ENCODE data around the gene SELENOW.
A peak's percentile ranks its signal among the peaks of the same experiment; 100 is the strongest.
"Not testable (repeated sequence)": the region's sequence is repeated elsewhere in the genome, so short reads cannot be mapped to it uniquely, and the experiment has no call there.

SELENOW gene

DNA sequence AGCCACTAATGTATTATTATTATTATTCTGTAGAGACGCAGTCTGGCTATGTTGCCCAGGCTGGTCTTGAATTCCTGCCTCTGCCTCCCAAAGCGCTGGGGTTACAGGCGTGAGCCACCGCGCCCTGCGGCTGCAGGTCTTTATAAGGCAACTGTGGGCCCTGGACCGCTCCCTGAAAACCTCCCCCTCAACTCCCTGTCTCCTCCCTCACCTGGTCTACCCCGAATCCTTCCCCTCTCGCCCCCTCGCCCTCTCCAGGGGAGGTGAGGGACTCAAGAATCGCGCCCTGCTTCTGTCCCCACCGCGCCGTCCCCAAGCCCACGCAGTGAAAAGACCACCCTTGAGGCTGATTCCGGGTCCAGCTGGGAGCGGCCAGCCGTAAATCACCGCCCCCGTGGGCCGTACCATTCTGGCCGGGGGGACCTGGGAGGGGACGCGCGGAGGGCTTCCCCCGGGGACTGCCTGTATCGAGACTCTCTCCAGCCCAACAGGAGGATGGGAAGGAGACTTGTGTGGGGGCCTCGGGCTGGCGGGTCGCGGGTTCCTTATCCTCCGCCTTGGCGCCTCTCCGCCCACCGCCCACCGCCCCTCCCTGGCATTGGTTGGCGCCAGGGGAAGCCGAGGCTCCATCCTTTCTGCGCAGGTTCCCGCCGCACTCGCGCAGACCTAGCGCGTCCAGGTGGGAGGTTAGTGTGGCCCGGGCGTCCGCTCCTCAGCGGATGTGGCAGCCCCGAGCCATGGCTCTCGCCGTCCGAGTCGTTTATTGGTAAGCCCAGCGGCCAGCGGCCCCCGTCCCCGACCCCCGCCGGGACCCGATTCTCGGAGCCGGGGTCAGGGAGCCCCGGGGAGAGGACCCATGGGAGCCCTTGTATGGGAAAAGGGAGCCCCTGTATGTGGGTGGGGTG lies at the start of gene SELENOW:
TSS of gene SELENOW (plus strand) at position 655 of the 905 bp plus-strand sequence. CDS start at position 738, 83 bp downstream.
- DNase-seq (ENCODE audit: low read depth, low spot score) = peak; percentile 92

DNA sequence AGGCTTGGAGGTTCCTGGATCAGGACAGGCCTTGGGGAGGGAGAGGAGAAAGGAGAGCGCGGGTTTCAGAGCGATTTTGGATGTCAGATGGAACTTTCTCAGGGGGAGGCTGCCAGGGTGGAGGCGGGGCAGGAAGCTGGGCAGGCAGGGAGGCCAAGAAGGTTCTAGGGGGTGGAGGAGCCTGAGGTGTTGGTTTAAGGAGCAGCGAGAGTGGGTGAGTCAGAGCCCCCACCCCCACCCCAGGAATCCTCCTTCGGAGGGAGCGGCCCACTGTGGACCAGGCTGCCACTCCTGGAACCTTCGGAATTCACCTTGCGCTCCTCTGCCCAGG lies 49.1 kb upstream of the SELENOW start:
- peak; percentile 90 for DNase-seq (ENCODE audit: low read depth, low spot score)

DNA sequence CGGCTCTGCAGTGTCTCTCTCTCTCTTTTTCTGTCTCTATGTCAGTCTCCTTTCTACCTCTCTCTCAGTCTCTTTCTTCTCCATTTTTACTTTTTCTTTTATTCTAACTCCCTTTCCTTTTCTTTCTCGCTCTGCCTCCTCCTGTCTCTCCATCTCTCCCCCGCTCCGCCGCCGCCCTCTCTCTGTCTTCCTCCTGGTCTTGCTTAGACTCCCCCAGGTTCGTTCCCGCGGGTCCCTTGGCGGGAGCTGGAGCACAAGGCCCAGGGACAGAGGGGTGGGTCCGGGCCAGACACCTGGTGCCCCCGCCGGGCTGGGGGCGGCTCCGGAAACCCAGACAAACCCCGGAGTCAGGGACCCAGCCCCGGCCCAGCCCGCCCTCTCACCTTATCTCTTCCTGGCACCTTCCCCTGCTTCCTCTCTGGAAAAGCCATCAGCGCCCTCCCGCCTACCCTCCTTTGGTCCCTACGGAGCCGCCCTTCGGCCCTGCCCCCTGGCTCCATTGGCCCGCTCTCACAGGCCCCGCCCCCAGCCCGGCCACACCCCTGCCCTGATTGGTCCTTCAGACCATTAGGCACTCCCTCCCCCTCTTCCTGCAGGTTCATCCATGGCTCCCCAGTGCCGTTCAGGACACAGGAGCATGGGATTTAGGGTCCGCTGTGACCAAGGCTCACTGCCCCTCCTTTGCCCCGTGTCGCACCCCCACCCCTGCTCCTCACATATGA lies 48.5 kb upstream of the SELENOW start:
- DNase-seq (ENCODE audit: low read depth, low spot score) = peak; percentile 84

DNA sequence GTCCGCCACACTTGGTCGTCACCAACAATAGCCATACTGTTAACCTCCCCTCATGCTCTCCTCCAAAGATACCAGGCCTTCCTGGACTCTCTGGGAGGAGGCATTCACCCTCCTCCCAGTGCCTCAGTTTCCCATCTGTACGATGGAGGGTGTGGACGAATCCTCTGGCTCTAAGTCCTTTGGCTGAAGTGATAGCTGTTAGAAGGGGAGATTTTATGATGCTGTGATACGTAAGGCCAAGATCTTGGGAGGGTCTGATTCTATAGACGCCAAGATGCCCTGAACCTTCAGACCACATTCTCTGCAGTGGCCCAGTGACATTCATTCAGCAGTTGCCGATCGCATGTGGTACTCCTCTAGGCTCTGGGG lies 48.0 kb upstream of the SELENOW start:
- DNase-seq (ENCODE audit: low read depth, low spot score) = no peak

DNA sequence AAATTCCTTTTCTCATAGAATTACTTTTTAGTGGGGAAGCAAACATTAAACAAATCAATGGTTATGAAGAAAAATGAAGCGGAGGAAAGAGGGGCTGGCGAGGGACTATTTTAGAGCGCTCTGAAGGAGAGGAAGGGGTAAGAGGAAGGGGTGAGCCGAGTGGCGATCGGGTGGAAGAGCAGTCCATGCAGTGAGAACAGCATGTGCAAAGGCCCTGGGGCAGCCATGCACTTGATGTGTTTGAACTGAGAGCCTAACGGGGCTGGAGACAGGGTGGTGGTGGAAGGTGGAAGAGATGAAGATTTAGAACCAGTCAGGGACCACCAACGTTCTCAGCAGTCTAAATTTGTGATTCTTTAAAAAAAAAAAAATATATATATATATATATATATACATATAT lies 47.6 kb upstream of the SELENOW start:
- no peak for DNase-seq (ENCODE audit: low read depth, low spot score)

DNA sequence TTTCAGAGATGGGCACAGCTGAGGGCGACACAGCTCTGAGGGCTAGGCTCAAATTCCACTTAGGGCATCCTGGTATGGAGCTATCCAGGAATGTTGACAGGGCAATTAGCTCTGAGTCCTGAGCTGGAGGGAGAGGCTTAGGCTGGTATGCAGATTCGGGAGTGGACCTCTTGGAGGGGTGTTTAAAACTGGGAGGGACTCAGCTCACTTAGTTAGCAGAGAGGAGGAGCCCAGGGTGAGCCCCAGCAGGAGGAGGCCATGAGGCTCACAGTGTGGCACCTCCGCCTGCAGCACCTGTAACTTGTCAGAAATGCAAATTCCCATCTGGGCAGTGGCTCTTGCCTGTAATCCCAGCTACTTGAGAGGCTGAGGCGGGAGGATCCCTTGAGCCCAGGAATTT lies 43.4 kb upstream of the SELENOW start:
- peak; percentile 84 for DNase-seq (ENCODE audit: low read depth, low spot score)

DNA sequence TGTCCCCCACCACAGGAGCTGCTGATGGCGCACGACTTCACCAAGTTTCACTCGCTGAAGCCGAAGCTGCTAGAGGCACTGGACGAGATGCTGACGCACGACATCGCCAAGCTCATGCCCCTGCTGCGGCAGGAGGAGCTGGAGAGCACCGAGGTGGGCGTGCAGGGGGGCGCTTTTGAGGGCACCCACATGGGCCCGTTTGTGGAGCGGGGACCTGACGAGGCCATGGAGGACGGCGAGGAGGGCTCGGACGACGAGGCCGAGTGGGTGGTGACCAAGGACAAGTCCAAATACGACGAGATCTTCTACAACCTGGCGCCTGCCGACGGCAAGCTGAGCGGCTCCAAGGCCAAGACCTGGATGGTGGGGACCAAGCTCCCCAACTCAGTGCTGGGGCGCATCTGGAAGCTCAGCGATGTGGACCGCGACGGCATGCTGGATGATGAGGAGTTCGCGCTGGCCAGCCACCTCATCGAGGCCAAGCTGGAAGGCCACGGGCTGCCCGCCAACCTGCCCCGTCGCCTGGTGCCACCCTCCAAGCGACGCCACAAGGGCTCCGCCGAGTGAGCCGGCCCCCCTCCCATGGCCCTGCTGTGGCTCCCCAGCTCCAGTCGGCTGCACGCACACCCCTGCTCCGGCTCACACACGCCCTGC lies 37.5 kb upstream of the SELENOW start:
- no peak for DNase-seq (ENCODE audit: low read depth, low spot score)

DNA sequence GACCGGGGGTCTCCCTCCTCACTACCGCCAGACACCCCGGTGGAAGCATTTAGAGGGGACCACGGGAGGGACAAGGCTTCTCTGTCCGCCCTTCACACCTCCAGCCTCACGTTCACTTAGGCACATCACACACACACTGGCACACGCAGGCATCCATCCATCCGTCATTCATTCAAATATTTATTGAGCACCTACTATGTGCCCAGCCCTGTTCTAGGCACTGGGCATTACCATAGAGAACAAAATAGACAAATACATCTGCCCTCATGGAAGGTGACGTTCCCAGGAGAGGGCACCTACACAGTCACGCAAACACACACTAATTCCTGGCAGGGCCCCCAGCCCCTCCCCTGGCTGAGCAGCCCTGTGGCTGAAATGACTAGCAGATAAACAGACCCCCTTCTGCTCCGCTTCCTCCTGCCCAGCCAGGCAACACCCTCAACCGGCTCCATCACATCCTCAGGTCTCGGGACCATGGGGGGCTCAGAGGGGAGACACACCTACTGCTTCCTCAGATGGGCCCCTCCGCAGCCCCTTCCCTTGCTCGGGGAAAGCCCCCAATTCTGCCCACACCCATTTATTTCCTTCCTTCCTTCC lies 36.9 kb upstream of the SELENOW start:
- no peak for DNase-seq (ENCODE audit: low read depth, low spot score)

DNA sequence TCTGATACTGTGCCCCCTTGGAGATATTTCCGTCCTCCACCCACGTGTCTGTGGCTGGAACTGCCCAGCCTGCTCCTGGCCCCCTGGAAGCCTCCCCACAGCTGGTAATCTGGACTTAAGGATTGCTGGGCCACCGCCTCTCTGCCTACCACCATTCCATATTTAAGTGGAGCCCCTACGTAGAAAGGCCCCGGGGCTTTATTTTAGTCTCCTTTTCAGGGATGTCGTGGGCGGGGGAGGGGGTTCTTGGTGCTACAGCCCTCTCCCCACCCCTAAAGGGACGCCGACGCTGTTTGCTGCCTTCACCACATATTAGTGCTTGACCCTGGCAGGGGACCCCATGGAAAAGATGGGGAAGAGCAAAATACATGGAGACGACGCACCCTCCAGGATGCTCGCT lies 35.9 kb upstream of the SELENOW start:
- DNase-seq (ENCODE audit: low read depth, low spot score) = peak; percentile 36

DNA sequence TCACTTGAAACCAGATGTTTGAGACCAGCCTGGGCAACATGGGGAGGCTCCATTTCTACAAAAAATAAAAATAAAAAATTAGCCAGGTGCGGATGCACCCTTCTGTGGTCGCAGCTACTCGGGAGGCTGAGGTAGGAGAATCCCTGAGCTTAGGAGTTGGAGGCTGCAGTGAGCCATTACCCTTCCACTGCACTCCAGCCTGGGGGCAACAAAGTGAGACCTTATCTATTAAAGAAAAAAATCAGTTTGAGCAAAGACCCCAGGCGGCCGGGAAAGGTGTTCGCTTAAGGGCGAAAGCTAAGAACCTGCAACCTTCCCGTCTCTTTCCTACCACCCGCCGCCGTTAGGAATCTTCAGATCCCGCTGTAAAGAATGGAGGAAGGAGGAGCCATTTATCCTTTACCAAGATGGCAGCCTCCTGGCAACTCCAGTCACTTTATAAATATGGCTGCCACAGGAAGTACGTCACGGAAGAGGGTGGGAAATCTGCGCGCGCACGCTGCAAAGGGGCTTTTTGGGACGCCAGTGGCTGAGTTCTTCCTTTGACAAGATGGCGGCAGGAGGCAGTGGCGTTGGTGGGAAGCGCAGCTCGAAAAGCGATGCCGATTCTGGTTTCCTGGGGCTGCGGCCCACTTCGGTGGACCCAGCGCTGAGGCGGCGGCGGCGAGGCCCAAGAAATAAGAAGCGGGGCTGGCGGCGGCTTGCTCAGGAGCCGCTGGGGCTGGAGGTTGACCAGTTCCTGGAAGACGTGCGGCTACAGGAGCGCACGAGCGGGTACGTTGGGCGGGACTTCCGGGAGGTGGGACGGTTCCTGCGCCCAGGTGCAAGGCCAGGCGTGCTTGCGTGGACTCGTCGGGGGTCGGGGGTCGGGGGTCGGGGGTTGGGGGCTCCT lies 33.2 kb upstream of the SELENOW start, which contains the start of gene NOP53:
TSS of gene NOP53 (plus strand) at position 537 of the 892 bp plus-strand sequence. CDS start at position 551, 14 bp downstream.
- peak; percentile 99 for DNase-seq (ENCODE audit: low read depth, low spot score)

DNA sequence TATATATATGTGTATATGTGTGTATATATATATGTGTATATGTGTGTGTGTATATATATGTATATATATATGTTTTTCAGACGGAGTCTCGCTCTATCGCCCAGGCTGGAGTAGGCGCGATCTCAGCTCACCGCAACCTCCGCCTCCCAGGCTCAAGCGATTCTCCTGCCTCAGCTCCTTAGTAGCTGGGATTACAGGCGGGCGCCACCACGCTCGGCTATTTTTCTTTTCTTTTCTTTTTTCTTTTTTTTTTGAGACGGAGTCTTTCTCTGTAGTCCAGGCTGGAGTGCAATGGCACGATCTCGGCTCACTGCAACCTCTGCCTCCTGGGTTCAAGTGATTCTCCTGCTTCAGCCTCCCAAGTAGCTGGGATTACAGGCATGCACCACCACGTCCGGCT lies 32.4 kb upstream of the SELENOW start:
- not testable (repeated sequence) for DNase-seq (ENCODE audit: low read depth, low spot score)

DNA sequence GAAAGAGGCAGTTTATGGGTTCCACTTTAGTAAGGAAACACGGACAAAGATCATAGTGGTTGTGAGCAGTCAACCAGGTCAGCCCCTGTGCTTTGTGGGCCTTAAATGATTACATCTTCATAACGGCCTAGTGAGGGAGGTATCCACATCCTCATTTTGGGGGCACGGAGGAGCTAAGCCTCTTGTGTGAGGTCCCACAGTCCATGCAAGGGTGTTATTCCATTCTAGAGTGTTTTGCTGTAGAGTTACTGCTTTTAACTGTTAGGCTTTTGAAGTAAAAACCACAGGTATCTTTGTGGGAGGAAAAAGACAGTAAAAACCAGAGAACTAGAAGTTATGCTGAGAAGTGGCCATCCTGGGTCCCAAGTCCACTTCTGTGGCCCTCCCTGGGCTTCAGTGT lies 29.2 kb upstream of the SELENOW start:
- no peak for DNase-seq (ENCODE audit: low read depth, low spot score)

DNA sequence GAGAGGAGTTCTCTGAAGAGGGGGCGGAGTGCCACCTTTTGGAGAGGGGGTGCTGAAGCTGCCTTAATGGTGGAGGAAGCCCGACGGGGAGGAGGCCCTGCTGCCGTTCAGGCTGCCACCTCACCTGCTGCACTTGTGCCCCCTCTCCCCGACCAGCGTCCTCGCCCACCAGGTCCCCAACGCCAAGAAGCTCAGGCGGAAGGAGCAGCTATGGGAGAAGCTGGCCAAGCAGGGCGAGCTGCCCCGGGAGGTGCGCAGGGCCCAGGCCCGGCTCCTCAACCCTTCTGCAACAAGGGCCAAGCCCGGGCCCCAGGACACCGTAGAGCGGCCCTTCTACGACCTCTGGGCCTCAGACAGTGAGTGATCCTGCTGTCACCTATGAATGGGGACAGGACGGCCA lies 27.8 kb upstream of the SELENOW start:
- DNase-seq (ENCODE audit: low read depth, low spot score) = no peak

DNA sequence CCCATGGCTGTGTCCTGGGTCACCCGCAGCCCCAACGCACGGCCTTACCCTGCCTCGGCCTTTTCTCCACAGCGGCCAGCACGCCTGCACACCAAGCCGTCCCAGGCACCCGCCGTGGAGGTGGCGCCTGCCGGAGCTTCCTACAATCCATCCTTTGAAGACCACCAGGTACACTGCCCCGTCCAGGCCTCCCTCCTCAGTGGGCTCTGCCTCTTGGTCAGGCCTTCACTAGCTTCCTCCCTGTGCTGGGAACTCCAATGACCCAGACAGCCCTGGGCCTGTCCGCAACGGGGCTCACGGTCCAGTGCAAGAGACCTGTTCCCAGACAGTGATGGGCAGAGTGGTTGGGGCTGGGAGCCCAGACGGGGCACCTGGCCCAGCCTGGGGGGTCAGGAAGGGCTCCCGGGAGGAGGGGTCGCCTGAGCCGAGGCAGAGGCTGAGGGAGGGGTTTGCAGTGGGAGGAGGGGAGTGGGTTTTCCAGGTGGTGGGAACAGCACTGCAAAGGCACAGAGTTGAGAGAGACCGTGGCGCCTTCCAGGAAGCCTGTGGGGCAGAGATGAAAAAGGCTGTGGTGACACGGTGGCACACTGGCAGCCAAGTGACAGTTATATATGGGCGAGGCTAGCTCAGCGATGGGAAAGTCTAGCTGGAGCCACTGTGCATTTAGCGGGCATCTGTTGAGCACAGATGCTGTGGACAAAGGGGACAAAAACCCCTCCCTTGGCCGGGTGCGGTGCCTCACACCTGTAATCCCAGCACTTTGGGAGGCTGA lies 25.9 kb upstream of the SELENOW start:
- DNase-seq (ENCODE audit: low read depth, low spot score) = no peak

DNA sequence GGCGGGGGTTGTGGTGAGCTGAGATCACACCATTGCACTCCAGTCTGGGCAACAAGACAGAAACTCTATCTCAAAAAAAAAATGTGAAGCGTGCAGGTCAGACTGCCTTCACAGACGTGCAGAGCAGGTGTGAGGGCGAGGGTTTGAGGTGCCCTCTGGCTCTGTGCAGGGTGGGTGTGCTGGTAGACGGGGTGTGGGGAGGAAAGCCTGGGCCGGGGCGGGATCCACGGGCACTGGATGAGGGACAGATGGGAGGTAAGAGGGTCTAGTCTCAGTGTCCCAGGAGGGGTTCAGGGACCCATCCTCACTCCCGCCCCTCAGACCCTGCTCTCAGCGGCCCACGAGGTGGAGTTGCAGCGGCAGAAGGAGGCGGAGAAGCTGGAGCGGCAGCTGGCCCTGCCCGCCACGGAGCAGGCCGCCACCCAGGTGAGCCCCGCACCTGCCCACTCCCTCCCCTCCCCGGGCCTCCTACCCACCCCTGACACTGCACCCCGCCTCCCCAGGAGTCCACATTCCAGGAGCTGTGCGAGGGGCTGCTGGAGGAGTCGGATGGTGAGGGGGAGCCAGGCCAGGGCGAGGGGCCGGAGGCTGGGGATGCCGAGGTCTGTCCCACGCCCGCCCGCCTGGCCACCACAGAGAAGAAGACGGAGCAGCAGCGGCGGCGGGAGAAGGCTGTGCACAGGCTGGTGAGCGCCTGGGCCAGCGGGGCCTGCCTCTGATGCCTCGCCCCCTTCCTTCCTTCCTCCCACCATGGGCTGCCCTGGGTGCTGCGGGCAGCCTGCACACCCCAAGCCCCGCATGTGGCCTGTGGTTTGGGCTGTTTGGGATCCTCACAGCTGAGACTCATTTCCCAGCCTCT lies 24.1 kb upstream of the SELENOW start:
- no peak for DNase-seq (ENCODE audit: low read depth, low spot score)

DNA sequence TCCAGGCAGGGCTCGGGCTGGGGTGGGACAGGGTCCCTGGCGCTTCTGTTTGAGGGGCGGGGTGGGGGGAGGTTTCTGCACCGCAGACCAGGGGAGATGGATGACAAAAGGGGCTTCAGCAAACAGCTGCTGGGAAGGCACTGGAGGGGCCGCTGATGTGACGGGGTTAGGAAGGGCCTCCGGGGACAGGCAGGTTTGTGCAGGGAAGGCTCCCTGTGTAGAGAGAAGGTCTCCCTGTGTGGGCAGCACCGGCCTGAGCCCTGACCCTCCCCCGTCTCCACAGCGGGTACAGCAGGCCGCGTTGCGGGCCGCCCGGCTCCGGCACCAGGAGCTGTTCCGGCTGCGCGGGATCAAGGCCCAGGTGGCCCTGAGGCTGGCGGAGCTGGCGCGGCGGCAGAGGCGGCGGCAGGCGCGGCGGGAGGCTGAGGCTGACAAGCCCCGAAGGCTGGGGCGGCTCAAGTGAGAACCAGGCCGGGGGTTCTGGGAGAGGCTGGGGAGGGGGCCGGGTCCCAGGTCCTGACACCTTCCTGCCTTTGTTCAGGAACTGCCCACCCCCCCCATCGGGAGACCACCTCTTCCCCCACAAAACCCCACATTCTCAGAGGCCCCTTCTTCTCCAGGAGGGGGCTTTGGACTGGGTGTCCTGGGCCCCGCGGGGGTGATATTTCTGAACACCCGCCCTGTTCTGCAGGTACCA lies 23.3 kb upstream of the SELENOW start:
- no peak for DNase-seq (ENCODE audit: low read depth, low spot score)

DNA sequence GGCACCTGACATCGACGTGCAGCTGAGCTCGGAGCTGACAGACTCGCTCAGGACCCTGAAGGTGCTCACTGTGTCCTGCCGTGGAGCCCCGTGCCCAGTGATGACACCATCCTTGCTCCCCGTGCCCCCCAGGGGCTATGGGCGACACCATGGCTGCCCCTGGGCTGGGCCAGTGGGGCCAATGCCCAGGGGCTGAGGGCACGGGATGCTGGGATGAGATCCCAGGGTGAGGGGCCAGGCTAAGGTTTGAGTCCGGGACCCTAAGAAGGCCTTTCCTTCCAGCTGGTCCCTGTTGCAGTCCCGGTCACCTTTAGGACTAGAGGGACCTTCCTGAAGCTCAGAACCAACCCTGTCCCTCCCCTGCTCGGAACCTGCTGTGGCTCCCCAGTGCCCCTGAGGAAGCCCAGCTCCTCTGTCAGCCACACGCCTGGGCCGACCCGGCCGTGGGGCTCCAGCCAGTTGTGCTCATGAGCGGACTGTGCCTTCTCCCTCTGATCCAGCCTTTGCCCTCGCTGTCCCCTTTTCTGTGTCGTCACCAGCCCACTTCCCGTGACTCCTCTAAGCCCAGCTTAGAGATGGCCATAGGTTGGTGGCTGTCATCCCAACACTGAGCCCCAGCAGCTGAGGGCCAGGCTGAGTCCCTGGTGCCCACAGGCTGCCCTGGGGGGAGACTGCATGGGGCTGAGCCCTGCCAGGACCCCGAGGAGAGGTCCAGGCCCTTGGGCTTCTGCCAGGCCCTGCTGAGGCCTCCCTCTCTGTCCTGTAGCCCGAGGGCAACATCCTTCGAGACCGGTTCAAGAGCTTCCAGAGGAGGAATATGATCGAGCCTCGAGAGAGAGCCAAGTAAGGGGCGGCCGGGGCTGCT lies 22.5 kb upstream of the SELENOW start:
- DNase-seq (ENCODE audit: low read depth, low spot score) = no peak

DNA sequence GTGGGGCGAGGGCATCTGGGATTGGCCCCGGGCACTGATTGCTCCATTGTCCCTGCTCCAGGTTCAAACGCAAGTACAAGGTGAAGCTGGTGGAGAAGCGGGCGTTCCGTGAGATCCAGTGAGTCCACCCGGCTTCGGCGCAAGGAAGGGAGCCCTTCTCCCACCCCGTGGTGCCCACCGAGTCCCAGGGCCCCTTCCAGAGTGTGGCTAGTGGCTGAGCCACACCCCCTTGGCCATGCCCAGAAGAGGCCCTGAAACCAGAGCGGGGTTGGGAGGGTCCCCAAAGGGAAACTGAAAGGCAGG lies 21.9 kb upstream of the SELENOW start:
- no peak for DNase-seq (ENCODE audit: low read depth, low spot score)
